ENCODE data around the gene CFAP107.
A peak's percentile ranks its signal among the peaks of the same experiment; 100 is the strongest.

CFAP107 gene

GRCh38 chr1:12757836-12758235 lies 11.8 kb downstream of the CFAP107 start:
- H3K4me1 Mint-ChIP-seq, result peaks cover 11% of the 10 kb centered on the region
- no peak overlapping the region for H3K4me3 Mint-ChIP-seq
- peaks cover 6% of the 10 kb centered on the region for H3K9me3 Mint-ChIP-seq
- peaks cover 50% of the 10 kb centered on the region for H3K27me3 Mint-ChIP-seq (ENCODE audit: low read depth)
- H3K36me3 Mint-ChIP-seq (ENCODE audit: low read depth), result no peaks in the 10 kb centered on the region
- H3K27ac Mint-ChIP-seq, result peak overlapping the region in 2 of 3 experiments; percentile 9 to 55
- TF ChIP-seq, protein P1, sequence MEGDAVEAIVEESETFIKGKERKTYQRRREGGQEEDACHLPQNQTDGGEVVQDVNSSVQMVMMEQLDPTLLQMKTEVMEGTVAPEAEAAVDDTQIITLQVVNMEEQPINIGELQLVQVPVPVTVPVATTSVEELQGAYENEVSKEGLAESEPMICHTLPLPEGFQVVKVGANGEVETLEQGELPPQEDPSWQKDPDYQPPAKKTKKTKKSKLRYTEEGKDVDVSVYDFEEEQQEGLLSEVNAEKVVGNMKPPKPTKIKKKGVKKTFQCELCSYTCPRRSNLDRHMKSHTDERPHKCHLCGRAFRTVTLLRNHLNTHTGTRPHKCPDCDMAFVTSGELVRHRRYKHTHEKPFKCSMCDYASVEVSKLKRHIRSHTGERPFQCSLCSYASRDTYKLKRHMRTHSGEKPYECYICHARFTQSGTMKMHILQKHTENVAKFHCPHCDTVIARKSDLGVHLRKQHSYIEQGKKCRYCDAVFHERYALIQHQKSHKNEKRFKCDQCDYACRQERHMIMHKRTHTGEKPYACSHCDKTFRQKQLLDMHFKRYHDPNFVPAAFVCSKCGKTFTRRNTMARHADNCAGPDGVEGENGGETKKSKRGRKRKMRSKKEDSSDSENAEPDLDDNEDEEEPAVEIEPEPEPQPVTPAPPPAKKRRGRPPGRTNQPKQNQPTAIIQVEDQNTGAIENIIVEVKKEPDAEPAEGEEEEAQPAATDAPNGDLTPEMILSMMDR (IDR thresholded peaks at IDR 0.05; ENCODE audit: unreplicated experiment in 3 of 3), result no peak

- TF ChIP-seq, protein P1 (IDR thresholded peaks at IDR 0.05; ENCODE audit: unreplicated experiment in 3 of 3), result no peak
- peaks cover 42% of the 10 kb centered on the region for H3K27me3 Mint-ChIP-seq (ENCODE audit: low read depth)
Measured at GRCh38 chr1:12760256-12760795, 14.3 kb downstream of the CFAP107 start.

DNA sequence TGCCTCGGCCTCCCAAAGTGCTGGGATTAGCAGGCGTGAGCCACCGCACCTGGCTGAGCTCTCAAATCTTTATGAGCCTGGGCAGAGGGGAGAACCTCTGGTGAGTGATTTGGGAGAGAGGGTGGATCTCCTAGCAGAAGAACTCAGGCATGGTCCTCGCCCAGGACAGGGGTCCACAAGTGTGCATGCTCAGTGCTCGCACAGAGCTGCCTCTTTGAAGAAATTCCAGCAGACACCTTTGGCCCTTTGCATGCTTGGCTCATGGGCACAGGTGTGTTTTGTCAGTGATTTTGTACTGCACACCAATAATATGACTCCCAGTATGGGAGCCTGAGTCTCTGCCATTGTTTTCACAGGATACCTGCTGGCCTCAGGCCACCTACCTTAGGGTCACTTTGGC lies 15.8 kb downstream of the CFAP107 start:
- TF ChIP-seq, protein P1 (IDR thresholded peaks at IDR 0.05; ENCODE audit: unreplicated experiment in 3 of 3), result no peak
- H3K27ac Mint-ChIP-seq, result no peak overlapping the region
- H3K4me3 Mint-ChIP-seq, result no peak overlapping the region
- H3K27me3 Mint-ChIP-seq (ENCODE audit: low read depth), result peaks cover 32% of the 10 kb centered on the region
- H3K4me1 Mint-ChIP-seq, result peaks cover 11% of the 10 kb centered on the region
- H3K9me3 Mint-ChIP-seq, result peaks cover 5% of the 10 kb centered on the region
- no peaks in the 10 kb centered on the region for H3K36me3 Mint-ChIP-seq (ENCODE audit: low read depth)

More at GRCh38 chr1:12760256-12760795, 14.3 kb downstream of the CFAP107 start:
- H3K4me3 Mint-ChIP-seq, result no peak overlapping the region
- no peak overlapping the region for H3K27ac Mint-ChIP-seq
- peaks cover 2% of the 10 kb centered on the region for H3K9me3 Mint-ChIP-seq
- peaks cover 11% of the 10 kb centered on the region for H3K4me1 Mint-ChIP-seq
- H3K36me3 Mint-ChIP-seq (ENCODE audit: low read depth), result no peaks in the 10 kb centered on the region

DNA sequence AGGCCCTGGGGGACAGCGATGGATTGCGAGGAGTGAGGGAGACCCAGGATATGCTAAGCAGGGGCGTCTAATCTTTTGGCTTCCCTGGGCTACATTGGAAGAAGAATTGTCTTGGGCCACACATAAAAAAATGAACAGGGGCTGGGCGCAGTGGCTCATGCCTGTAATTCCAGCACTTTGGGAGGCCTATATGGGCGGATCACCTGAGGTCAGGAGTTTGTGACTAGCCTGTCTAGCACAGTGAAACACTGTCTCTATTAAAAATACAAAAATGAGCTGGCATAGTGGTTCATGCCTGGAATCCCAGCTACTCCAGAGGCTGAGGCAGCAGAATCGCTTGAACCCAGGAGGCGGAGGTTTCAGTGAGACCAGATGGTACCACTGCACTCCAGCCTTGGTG lies 16.8 kb downstream of the CFAP107 start:
- no peaks in the 10 kb centered on the region for H3K36me3 Mint-ChIP-seq (ENCODE audit: low read depth)
- H3K27ac Mint-ChIP-seq, result no peak overlapping the region
- peaks cover 11% of the 10 kb centered on the region for H3K4me1 Mint-ChIP-seq
- no peak overlapping the region for H3K4me3 Mint-ChIP-seq
- TF ChIP-seq, protein P1 (IDR thresholded peaks at IDR 0.05; ENCODE audit: unreplicated experiment in 3 of 3), result no peak
- H3K9me3 Mint-ChIP-seq, result peaks cover 5% of the 10 kb centered on the region
- peaks cover 32% of the 10 kb centered on the region for H3K27me3 Mint-ChIP-seq (ENCODE audit: low read depth)

DNA sequence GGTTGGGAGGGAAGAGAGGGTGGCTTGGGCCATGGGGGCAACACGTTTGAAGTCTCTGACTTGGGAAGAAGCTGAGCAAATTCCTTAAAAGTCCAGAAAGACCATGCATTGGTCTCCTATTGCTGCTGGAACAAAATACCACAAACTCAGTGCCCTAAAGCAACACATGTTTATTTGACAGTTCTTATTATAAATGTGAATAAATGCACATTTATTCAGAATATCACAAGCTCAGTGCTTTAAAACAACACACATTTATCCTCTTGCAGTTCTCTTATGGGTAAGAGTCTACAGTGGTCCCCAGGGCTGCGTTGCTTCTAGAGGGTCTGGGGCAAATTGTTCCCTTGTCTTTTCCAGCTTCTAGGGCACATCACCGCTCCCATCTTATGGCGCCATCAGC lies 17.5 kb downstream of the CFAP107 start:
- Mint-ChIP-seq H3K27me3 (ENCODE audit: low read depth) (peaks cover 27% of the 10 kb centered on the region), H3K4me3 (no peak overlapping the region), H3K4me1 (peaks cover 4% of the 10 kb centered on the region), H3K27ac (no peak overlapping the region), H3K36me3 (ENCODE audit: low read depth) (no peaks in the 10 kb centered on the region), H3K9me3 (peaks cover 5% of the 10 kb centered on the region)
- TF ChIP-seq, protein P1 (IDR thresholded peaks at IDR 0.05; ENCODE audit: unreplicated experiment in 3 of 3), result no peak

GRCh38 chr1:12764016-12764415 lies 18.0 kb downstream of the CFAP107 start:
- Mint-ChIP-seq H3K9me3 (peaks cover 5% of the 10 kb centered on the region), H3K27me3 (ENCODE audit: low read depth) (peaks cover 21% of the 10 kb centered on the region), H3K36me3 (ENCODE audit: low read depth) (no peaks in the 10 kb centered on the region), H3K4me1 (no peaks in the 10 kb centered on the region), H3K4me3 (no peak overlapping the region), H3K27ac (no peak overlapping the region)
- TF ChIP-seq, protein P1 (IDR thresholded peaks at IDR 0.05; ENCODE audit: unreplicated experiment in 3 of 3), result no peak

Data from nephron (organoid).